Measurements from ENCODE around the gene DZIP3. TPM values are rescaled to one million over a fixed set of nuclear protein-coding genes. Genes with fewer than 3 reads are reported as not detected.
"Not testable (repeated sequence)": the region's sequence is repeated elsewhere in the genome, so short reads cannot be mapped to it uniquely, and the experiment has no call there.

DZIP3 gene
- total and polyA plus RNA-seq, 2 of the 8 experiments (the other 6 are each of a cell fraction or from before 2014, with no cell fraction given) = 10.4 to 24.3 TPM

- CTCF ChIA-PET (ENCODE audit: partially characterized antibody); H3K9ac ChIP-seq (replicated peaks in 1 of 4; ENCODE audit: extremely low read depth in 1 of 4, low read depth in 3 of 4, low read length in 3 of 4); H2BK120ac ChIP-seq (replicated peaks; ENCODE audit: low read depth, low read length); DNase-seq (ENCODE audit: low read depth in 1 of 2, low spot score in 2 of 2); H4K8ac ChIP-seq (ENCODE audit: extremely low read depth, insufficient read depth, low read length); H2BK5ac ChIP-seq (ENCODE audit: low read depth, low read length); H2AK5ac ChIP-seq (ENCODE audit: low read depth, low read length); H3K18ac ChIP-seq (ENCODE audit: extremely low read depth, low read length); H3K56ac ChIP-seq (replicated peaks; ENCODE audit: insufficient read length, low read depth, low read length); H2BK20ac ChIP-seq (ENCODE audit: low read length); H3K23me2 ChIP-seq (ENCODE audit: low read depth, low read length); H3K4me1 ChIP-seq (replicated peaks in 1 of 4; ENCODE audit: control insufficient read depth in 3 of 4, insufficient read depth in 4 of 4, low read length in 3 of 4); H3K79me1 ChIP-seq (ENCODE audit: low read depth, low read length); H3K23ac ChIP-seq (ENCODE audit: insufficient read length); H3K9me3 ChIP-seq (ENCODE audit: insufficient read depth in 2 of 2, low read depth in 1 of 2, low read length in 1 of 2); H4K20me1 ChIP-seq (replicated peaks in 1 of 2; ENCODE audit: control insufficient read depth in 1 of 2, insufficient read depth in 2 of 2, low read length in 2 of 2); H2AFZ ChIP-seq (ENCODE audit: low read length); H4K5ac ChIP-seq (ENCODE audit: insufficient read length, low read depth, low read length); H3K4me2 ChIP-seq (ENCODE audit: insufficient read depth in 1 of 2, low read depth in 2 of 2, low read length in 2 of 2); H4K91ac ChIP-seq (replicated peaks; ENCODE audit: insufficient read length, low read length); H2BK15ac ChIP-seq (ENCODE audit: low read length); H3K27me3 ChIP-seq (replicated peaks in 1 of 4; ENCODE audit: control insufficient read depth in 3 of 4, extremely low read depth in 1 of 4, insufficient read depth in 3 of 4, low read length in 3 of 4); H3K14ac ChIP-seq (ENCODE audit: insufficient read length); H3K4ac ChIP-seq (replicated peaks; ENCODE audit: insufficient read length, low read depth, low read length); H2BK12ac ChIP-seq (ENCODE audit: low read depth, low read length); H3K79me2 ChIP-seq (ENCODE audit: control insufficient read depth in 1 of 2, insufficient read depth in 2 of 2, low read length in 2 of 2); H3K27ac ChIP-seq (ENCODE audit: low read depth, low read length); POLR2A ChIA-PET (ENCODE audit: partially characterized antibody); H3K4me3 ChIP-seq (ENCODE audit: extremely low read depth in 1 of 4, insufficient read depth in 2 of 4, low read depth in 3 of 4, low read length in 4 of 4): not testable (repeated sequence)
- WGBS, 2 experiments (ENCODE audit: extremely low coverage in 1 of 2, insufficient coverage in 1 of 2, insufficient read length in 1 of 2, insufficient replicate concordance in 2 of 2, low coverage in 1 of 2, low lambda C conversion rate in 2 of 2, missing lambda C conversion rate in 1 of 2) = 93% methylated on average over 2 of the region's 2 CpGs; no CpG with 5 or more reads in 1 of the 2 experiments
- FAIRE-seq = peak; percentile 36
- H3K36me3 ChIP-seq (ENCODE audit: control insufficient read depth in 2 of 4, insufficient read depth in 4 of 4, low read length in 3 of 4) = peaks cover 0 to 51% (median 25%) of the 10 kb centered on the region in 4 experiments; a peak in 6 of 8 replicates
These were observed 102.8 kb downstream of the DZIP3 start for GRCh38 chr3:108692286-108692685.

Data from H1 (cell line).